Thyroid gland (tissue), 4 donors: ENCODE data around the gene ELFN1. TPM values are rescaled to one million over a fixed set of nuclear protein-coding genes. Genes with fewer than 3 reads are reported as not detected.

ENCODE experiments used
- DNase-seq, 2 donors: peaks; one replicate each; pipeline ENCODE4 v3.0.0-alpha.2; 2019
- H3K27ac ChIP-seq, 3 donors: fragments of 200-600 bp; sonication (generic); 1 replicate in 2 of 3; 2 replicates in 1 of 3; pipeline ENCODE4 v1.5.1; 2016 to 2019; ENCODE audit warnings: mild to moderate bottlenecking in 1 of 3, moderate library complexity in 1 of 3
- H3K27me3 ChIP-seq: fragments of 200-600 bp; sonication (generic); one replicate; pipeline ENCODE4 v1.5.1; 2019
- H3K36me3 ChIP-seq, 2 donors: fragments of 200-600 bp; sonication (generic); one replicate each; pipeline ENCODE4 v1.5.1; 2016 to 2019
- H3K4me1 ChIP-seq, 2 donors: fragments of 200-600 bp; sonication (generic); one replicate each; pipeline ENCODE4 v1.5.1; 2017 to 2019
- H3K4me3 ChIP-seq, 3 donors: fragments of 200-600 bp; sonication (generic); replicated peaks in 1 of 3; 1 replicate in 2 of 3; 2 replicates in 1 of 3; pipeline ENCODE4 v1.5.1; 2016; ENCODE audit warnings: mild to moderate bottlenecking in 1 of 3
- H3K9me3 ChIP-seq: fragments of 200-600 bp; sonication (generic); one replicate; pipeline ENCODE4 v1.5.1; 2017
- POLR2A ChIP-seq, 2 donors: fragments of 450-650 bp; IDR thresholded peaks; one replicate each; pipeline ENCODE4 v1.6.1; 2017; ENCODE audit warnings: antibody characterized with exemption in 2 of 2, mild to moderate bottlenecking in 2 of 2, moderate library complexity in 1 of 2
- WGBS, 2 donors: methylation state at CpG; one replicate each; pipeline ENCODE4 v1.1.5; 2017; 5-methylcytosine and 5-hydroxymethylcytosine counted together
- intact Hi-C: fragments of 100-400 bp; cut with DNase I; formaldehyde crosslinking; loops from one replicate; pipeline ENCODE4 v1.15.1; 2023
- total RNA-seq, 4 donors: library from RNA; depleted of rRNA; stranded (reverse); fragments of >200 nt; gene quantifications; one replicate each; pipeline ENCODE4 v1.2.3, GENCODE V29; 2016
- TF ChIP-seq, protein P1 (sequence below), 6 experiments: fragments of 200-600 bp in 3 of 6; fragments of 450-650 bp in 3 of 6; sonication (generic) in 3 of 6; IDR thresholded peaks; one replicate each; pipeline ENCODE4 v1.5.1; 2016 to 2019; ENCODE audit warnings: antibody characterized with exemption in 6 of 6, mild to moderate bottlenecking in 2 of 6, inconsistent platforms in 1 of 6, moderate library complexity in 1 of 6

The ELFN1 gene
- total RNA-seq, 4 donors from 2014 or later, result 0.11 to 0.96 (median 0.54) TPM

DNA sequence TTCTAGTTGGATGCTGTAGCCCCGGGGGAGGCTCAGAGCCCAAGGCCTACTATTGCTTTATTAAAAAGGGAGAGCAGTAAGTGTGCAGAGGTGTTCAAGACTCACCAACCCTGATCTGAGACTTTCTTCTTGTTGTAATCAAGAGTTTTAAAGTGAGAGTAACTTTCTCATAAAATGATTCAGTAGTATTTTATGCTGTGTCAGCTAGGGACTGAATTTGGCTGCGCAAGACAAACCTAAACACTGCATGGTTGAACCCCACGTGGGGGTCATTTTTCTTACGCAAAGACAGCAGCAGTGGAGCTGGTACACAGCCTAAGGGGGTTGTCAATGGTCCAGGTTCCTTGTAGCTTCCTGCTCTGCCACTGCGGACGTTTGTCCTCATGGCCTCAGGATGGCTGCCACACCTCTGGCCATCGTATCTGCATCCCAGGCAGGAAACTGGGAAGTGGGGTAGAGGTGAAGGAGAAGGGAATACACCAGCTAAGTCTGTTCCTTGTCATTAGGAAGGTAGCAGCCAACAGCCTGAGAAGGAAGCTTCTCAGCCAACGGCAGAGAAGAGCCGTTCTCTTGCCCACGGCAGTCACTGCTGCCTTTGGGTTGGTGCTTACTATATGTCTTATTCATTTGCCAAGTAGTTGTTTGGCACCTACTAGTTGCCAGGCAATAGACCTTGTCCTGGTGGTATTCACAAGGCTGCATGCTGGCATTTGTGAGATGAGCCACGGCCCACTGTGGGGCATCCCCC is 44.7 kb downstream of the ELFN1 start:
- Histone ChIP-seq H3K27me3 (no peaks in the 10 kb centered on the region), H3K9me3 (no peaks in the 10 kb centered on the region), H3K27ac (no peak overlapping the region), H3K36me3 (no peaks in the 10 kb centered on the region), H3K4me3 (no peak overlapping the region), H3K4me1 (peaks cover 7 to 8% of the 10 kb centered on the region in 2 donors)
- TF ChIP-seq, protein P1, sequence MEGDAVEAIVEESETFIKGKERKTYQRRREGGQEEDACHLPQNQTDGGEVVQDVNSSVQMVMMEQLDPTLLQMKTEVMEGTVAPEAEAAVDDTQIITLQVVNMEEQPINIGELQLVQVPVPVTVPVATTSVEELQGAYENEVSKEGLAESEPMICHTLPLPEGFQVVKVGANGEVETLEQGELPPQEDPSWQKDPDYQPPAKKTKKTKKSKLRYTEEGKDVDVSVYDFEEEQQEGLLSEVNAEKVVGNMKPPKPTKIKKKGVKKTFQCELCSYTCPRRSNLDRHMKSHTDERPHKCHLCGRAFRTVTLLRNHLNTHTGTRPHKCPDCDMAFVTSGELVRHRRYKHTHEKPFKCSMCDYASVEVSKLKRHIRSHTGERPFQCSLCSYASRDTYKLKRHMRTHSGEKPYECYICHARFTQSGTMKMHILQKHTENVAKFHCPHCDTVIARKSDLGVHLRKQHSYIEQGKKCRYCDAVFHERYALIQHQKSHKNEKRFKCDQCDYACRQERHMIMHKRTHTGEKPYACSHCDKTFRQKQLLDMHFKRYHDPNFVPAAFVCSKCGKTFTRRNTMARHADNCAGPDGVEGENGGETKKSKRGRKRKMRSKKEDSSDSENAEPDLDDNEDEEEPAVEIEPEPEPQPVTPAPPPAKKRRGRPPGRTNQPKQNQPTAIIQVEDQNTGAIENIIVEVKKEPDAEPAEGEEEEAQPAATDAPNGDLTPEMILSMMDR (IDR thresholded peaks at IDR 0.05), result no peak
- no peak for TF ChIP-seq POLR2A (IDR thresholded peaks at IDR 0.05)
- DNase-seq, result no peak
- WGBS, 2 donors, result 94% methylated on average over 10 to 11 of the region's 11 CpGs
- intact Hi-C loops, result no loop called here

DNA sequence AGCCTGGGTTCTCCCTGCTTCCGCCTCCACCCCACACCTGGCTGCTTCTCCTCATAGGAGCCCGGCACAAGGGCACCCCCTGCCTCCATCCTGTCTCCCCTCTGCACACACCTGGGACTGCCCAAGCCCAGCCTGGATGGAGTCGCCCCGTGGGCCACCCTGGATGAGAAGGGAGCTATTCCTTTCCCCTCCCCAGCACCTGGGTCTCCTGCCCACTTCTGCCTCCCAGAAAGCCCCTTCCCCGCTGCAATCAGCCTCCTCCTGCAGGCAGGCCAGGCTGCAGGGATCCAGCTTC is 45.2 kb downstream of the ELFN1 start:
- Histone ChIP-seq H3K36me3 (no peaks in the 10 kb centered on the region), H3K4me1 (peaks cover 7 to 8% of the 10 kb centered on the region in 2 donors), H3K27ac (no peak overlapping the region), H3K27me3 (no peaks in the 10 kb centered on the region), H3K4me3 (no peak overlapping the region), H3K9me3 (no peaks in the 10 kb centered on the region)
- no peak for DNase-seq
- TF ChIP-seq POLR2A (IDR thresholded peaks at IDR 0.05), result no peak
- TF ChIP-seq, protein P1 (IDR thresholded peaks at IDR 0.05), result no peak
- intact Hi-C loops, result no loop called here
- 91 to 95% methylated on average over 5 of the region's 5 CpGs for WGBS, 2 donors

DNA sequence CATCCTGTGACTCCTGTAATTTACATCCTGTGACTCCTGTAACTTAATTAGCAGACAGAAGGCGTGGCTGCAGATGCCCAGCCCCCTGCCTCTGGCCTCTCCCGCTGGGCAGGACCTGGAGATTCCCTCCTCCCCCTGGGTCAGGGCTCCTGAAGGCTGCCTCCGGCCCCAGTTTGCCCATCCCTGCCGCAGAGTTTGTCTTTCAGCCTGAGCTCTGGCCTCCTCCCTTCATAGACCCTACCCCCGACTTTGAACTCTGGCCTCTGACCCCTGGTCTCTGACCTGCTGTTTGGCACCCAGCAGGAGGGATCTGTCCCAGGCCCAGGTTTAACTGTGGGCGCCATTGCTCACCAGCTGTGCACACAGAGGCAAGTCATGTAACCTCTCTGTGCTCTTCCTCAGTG is 45.6 kb downstream of the ELFN1 start:
- 80 to 86% methylated on average over 6 of the region's 6 CpGs for WGBS, 2 donors
- Histone ChIP-seq H3K36me3 (no peaks in the 10 kb centered on the region), H3K9me3 (no peaks in the 10 kb centered on the region), H3K4me1 (peaks cover 7 to 8% of the 10 kb centered on the region in 2 donors), H3K27me3 (no peaks in the 10 kb centered on the region), H3K4me3 (no peak overlapping the region), H3K27ac (no peak overlapping the region)
- intact Hi-C loops, result no loop called here
- DNase-seq, result no peak
- TF ChIP-seq POLR2A (IDR thresholded peaks at IDR 0.05), result no peak
- TF ChIP-seq, protein P1 (IDR thresholded peaks at IDR 0.05), result no peak

DNA sequence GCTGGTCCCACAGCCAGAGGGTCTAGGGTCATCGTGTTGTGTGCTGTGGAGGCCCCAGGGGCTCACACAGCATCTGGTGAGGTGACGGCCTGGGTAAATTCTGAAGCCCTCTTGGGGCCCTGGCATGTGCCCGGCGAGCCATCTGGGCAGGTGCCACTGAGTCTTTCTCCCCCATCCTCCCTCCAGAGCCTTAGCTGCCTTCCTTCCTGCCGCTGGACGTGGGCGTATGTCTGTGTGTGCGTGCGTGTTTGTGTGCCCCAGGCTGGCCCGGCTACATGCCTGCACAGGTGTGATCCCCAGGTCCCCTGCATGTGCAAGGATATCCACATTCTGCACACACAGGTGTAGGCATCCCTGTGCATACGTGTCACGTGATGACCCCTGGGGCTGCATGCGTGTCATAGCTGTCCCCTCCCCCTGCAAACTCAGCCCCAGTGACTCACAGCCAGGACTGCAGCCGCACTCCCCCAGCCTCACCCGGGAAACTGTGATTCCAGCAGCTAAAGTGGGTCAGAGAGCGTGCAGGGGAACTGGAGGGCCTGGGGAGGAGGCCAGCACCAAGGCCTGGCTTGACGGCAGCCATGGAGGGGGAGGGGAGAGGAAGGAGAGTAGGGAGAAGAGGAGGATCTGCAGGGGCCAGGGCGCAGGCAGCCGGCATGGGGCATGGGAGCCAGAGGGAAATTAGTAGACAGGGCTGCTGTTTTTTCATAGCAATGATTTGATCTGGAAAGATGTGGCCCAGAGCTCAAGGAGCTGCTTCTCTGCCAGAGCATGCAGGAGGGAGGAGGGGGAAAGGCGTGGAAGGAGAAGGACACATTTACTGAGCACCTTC is 46.4 kb downstream of the ELFN1 start:
- Histone ChIP-seq H3K9me3 (no peaks in the 10 kb centered on the region), H3K36me3 (no peaks in the 10 kb centered on the region), H3K27ac (no peak overlapping the region), H3K4me3 (no peak overlapping the region), H3K4me1 (peaks cover 7 to 8% of the 10 kb centered on the region in 2 donors), H3K27me3 (no peaks in the 10 kb centered on the region)
- no peak for DNase-seq
- 39 to 55% methylated on average over 15 to 20 of the region's 20 CpGs for WGBS, 2 donors
- intact Hi-C loops, result no loop called here
- TF ChIP-seq, protein P1 (IDR thresholded peaks at IDR 0.05), result no peak
- TF ChIP-seq POLR2A (IDR thresholded peaks at IDR 0.05), result no peak

DNA sequence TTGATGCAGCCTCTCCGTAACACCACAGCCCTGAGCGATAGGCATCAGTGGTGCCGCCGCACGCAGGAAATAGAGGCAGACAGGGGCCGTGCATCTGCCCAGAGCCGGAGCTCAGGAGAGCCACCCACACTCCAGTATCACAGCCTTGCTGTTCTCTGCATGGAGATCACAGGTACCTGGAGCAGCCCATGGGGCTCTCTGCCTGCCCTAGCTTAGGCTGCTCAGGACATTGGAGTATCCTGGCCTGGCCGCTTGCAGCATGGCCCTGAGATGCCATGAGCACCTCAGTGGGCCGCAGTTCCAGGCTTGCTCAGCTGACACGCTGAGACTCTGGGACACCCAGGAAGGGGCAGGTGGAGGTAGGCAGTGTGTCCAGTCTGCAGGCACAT is 47.0 kb downstream of the ELFN1 start:
- Histone ChIP-seq H3K4me1 (peaks cover 7 to 8% of the 10 kb centered on the region in 2 donors), H3K27me3 (no peaks in the 10 kb centered on the region), H3K27ac (no peak overlapping the region), H3K9me3 (no peaks in the 10 kb centered on the region), H3K36me3 (no peaks in the 10 kb centered on the region), H3K4me3 (no peak overlapping the region)
- no peak for TF ChIP-seq POLR2A (IDR thresholded peaks at IDR 0.05)
- TF ChIP-seq, protein P1 (IDR thresholded peaks at IDR 0.05), result no peak
- WGBS, 2 donors, result 65 to 79% methylated on average over 7 to 10 of the region's 10 CpGs
- no peak for DNase-seq
- intact Hi-C loops, result no loop called here
